HAP-1 (cell line): ENCODE measurements around the gene SHISAL2B.
"Not testable (repeated sequence)": the region's sequence is repeated elsewhere in the genome, so short reads cannot be mapped to it uniquely, and the experiment has no call there.

ENCODE experiments used
- DNase-seq, 2 experiments: peaks; one replicate each; pipeline ENCODE4 v3.0.0-alpha.2; 2016 to 2020; ENCODE audit warnings: low spot score in 2 of 2
- H3K27me3 ChIP-seq: fragments of 250-450 bp; sonication (Bioruptor Pico); 2 replicates; pipeline ENCODE4 v1.5.1; 2020; ENCODE audit warnings: low read depth, mild to moderate bottlenecking, moderate library complexity
- H3K36me3 ChIP-seq: fragments of 250-450 bp; sonication (Bioruptor Pico); replicated peaks from 2 replicates; pipeline ENCODE4 v1.5.1; 2020; ENCODE audit warnings: mild to moderate bottlenecking
- H3K4me1 ChIP-seq: fragments of 250-450 bp; sonication (Bioruptor Pico); 2 replicates; pipeline ENCODE4 v1.5.1; 2020; ENCODE audit warnings: mild to moderate bottlenecking
- H3K4me3 ChIP-seq: fragments of 250-450 bp; sonication (Bioruptor Pico); 2 replicates; pipeline ENCODE4 v1.5.1; 2020; ENCODE audit warnings: mild to moderate bottlenecking, moderate library complexity
- H3K9me3 ChIP-seq: fragments of 250-450 bp; sonication (Bioruptor Pico); 2 replicates; pipeline ENCODE4 v1.5.1; 2020; ENCODE audit warnings: mild to moderate bottlenecking, moderate library complexity
- in situ Hi-C: fragments of 300-500 bp; cut with MboI; formaldehyde crosslinking; loops from 3 replicates; pipeline ENCODE4 v1.14.3; 2020; ENCODE audit warnings: low sequenced_read_pairs, inconsistent platforms, mixed read lengths

The SHISAL2B gene

GRCh38 chr5:64690417-64691151 lies at the start of gene SHISAL2B:
Gene SHISAL2B, plus strand, starts transcription at chr5:64690503. Its CDS starts 121 bp downstream, at chr5:64690624.
- no peak for DNase-seq
- in situ Hi-C loops: no loop called here
- H3K27me3 ChIP-seq: no peaks in the 10 kb centered on the region
- no peaks in the 10 kb centered on the region for H3K36me3 ChIP-seq
- H3K4me1 ChIP-seq: no peaks in the 10 kb centered on the region
- no peak within 1 kb of the TSS for H3K4me3 ChIP-seq
- no peaks in the 10 kb centered on the region for H3K9me3 ChIP-seq

- Histone ChIP-seq H3K4me3 (no peak overlapping the region), H3K4me1 (no peaks in the 10 kb centered on the region), H3K9me3 (no peaks in the 10 kb centered on the region), H3K36me3 (no peaks in the 10 kb centered on the region), H3K27me3 (peaks cover 2% of the 10 kb centered on the region; the same call in 1 of the 2 replicates)
- in situ Hi-C loops: no loop called here
- no peak for DNase-seq
Measured at GRCh38 chr5:64644831-64645230, 45.5 kb upstream of the SHISAL2B start.

- Histone ChIP-seq H3K4me3 (no peak overlapping the region), H3K9me3 (no peaks in the 10 kb centered on the region), H3K4me1 (no peaks in the 10 kb centered on the region), H3K27me3 (peaks cover 2% of the 10 kb centered on the region; the same call in 1 of the 2 replicates), H3K36me3 (no peaks in the 10 kb centered on the region)
- in situ Hi-C loops: no loop called here
- no peak for DNase-seq
Measured at GRCh38 chr5:64646169-64646568, 44.1 kb upstream of the SHISAL2B start.

GRCh38 chr5:64649512-64649911 lies 40.8 kb upstream of the SHISAL2B start:
- Histone ChIP-seq H3K27me3 (no peaks in the 10 kb centered on the region), H3K36me3 (no peaks in the 10 kb centered on the region), H3K4me1 (no peaks in the 10 kb centered on the region), H3K9me3 (no peaks in the 10 kb centered on the region), H3K4me3 (no peak overlapping the region)
- in situ Hi-C loops: no loop called here
- DNase-seq: no peak

- Histone ChIP-seq H3K9me3 (no peaks in the 10 kb centered on the region), H3K4me3 (no peak overlapping the region), H3K4me1 (no peaks in the 10 kb centered on the region), H3K27me3 (no peaks in the 10 kb centered on the region), H3K36me3 (no peaks in the 10 kb centered on the region)
- no peak for DNase-seq
- in situ Hi-C loops: no loop called here
Measured at GRCh38 chr5:64653766-64654560, 36.3 kb upstream of the SHISAL2B start.

- in situ Hi-C loops: no loop called here
- Histone ChIP-seq H3K9me3 (no peaks in the 10 kb centered on the region), H3K27me3 (no peaks in the 10 kb centered on the region), H3K4me3 (no peak overlapping the region), H3K36me3 (no peaks in the 10 kb centered on the region), H3K4me1 (no peaks in the 10 kb centered on the region)
- no peak for DNase-seq
Measured at GRCh38 chr5:64654561-64654938, 35.8 kb upstream of the SHISAL2B start.

GRCh38 chr5:64655596-64655995 lies 34.7 kb upstream of the SHISAL2B start:
- Histone ChIP-seq H3K9me3 (no peaks in the 10 kb centered on the region), H3K36me3 (no peaks in the 10 kb centered on the region), H3K4me1 (no peaks in the 10 kb centered on the region), H3K4me3 (no peak overlapping the region), H3K27me3 (no peaks in the 10 kb centered on the region; the same call in 1 of the 2 replicates)
- in situ Hi-C loops: no loop called here
- no peak for DNase-seq

GRCh38 chr5:64659289-64659688 lies 31.0 kb upstream of the SHISAL2B start:
- H3K36me3 ChIP-seq: no peaks in the 10 kb centered on the region
- peaks cover 4% of the 10 kb centered on the region; the same call in 1 of the 2 replicates for H3K27me3 ChIP-seq
- H3K9me3 ChIP-seq: no peaks in the 10 kb centered on the region
- in situ Hi-C loops: no loop called here
- no peaks in the 10 kb centered on the region for H3K4me1 ChIP-seq
- DNase-seq: no peak
- H3K4me3 ChIP-seq: no peak overlapping the region

- H3K27me3 ChIP-seq, H3K36me3 ChIP-seq, H3K4me3 ChIP-seq, in situ Hi-C loops, DNase-seq, H3K9me3 ChIP-seq, H3K4me1 ChIP-seq: not testable (repeated sequence)
Measured at GRCh38 chr5:64663181-64663580, 27.1 kb upstream of the SHISAL2B start.

- 0 out of 2 replicates have a peak, but pooled peaks cover 4% of the 10 kb centered on the region for H3K27me3 ChIP-seq
- no peak overlapping the region for H3K4me3 ChIP-seq
- no peaks in the 10 kb centered on the region for H3K9me3 ChIP-seq
- H3K4me1 ChIP-seq: no peaks in the 10 kb centered on the region
- DNase-seq: no peak
- no peaks in the 10 kb centered on the region for H3K36me3 ChIP-seq
- in situ Hi-C loops: no loop called here
Measured at GRCh38 chr5:64665243-64665642, 25.1 kb upstream of the SHISAL2B start.

- DNase-seq: no peak
- in situ Hi-C loops: no loop called here
- 0 out of 2 replicates have a peak, but pooled peaks cover 2% of the 10 kb centered on the region for H3K27me3 ChIP-seq
- H3K4me3 ChIP-seq: no peak overlapping the region
- no peaks in the 10 kb centered on the region for H3K9me3 ChIP-seq
- no peaks in the 10 kb centered on the region for H3K36me3 ChIP-seq
- no peaks in the 10 kb centered on the region for H3K4me1 ChIP-seq
Measured at GRCh38 chr5:64666078-64666477, 24.2 kb upstream of the SHISAL2B start.

- no peak for DNase-seq
- H3K4me1 ChIP-seq: no peaks in the 10 kb centered on the region
- no peak overlapping the region for H3K4me3 ChIP-seq
- no peaks in the 10 kb centered on the region for H3K27me3 ChIP-seq
- in situ Hi-C loops: no loop called here
- no peaks in the 10 kb centered on the region for H3K9me3 ChIP-seq
- H3K36me3 ChIP-seq: no peaks in the 10 kb centered on the region
Measured at GRCh38 chr5:64667068-64667467, 23.2 kb upstream of the SHISAL2B start.

GRCh38 chr5:64670277-64670676 lies 20.0 kb upstream of the SHISAL2B start:
- Histone ChIP-seq H3K27me3 (no peaks in the 10 kb centered on the region), H3K4me1 (no peaks in the 10 kb centered on the region), H3K4me3 (no peak overlapping the region), H3K9me3 (no peaks in the 10 kb centered on the region), H3K36me3 (no peaks in the 10 kb centered on the region)
- in situ Hi-C loops: no loop called here
- DNase-seq: no peak

- no peaks in the 10 kb centered on the region for H3K27me3 ChIP-seq
- in situ Hi-C loops: no loop called here
- H3K4me1 ChIP-seq: no peaks in the 10 kb centered on the region
- H3K4me3 ChIP-seq: no peak overlapping the region
- no peaks in the 10 kb centered on the region for H3K9me3 ChIP-seq
- DNase-seq: no peak
- H3K36me3 ChIP-seq: no peaks in the 10 kb centered on the region
Measured at GRCh38 chr5:64671678-64672077, 18.6 kb upstream of the SHISAL2B start.
